Stimulated activated CD8-positive, alpha-beta memory T cell treated with anti-CD3 and anti-CD28 coated beads, Interleukin-4, amount 100 ng/mL, for 24 hours (primary cell): ENCODE measurements around the gene RAB36.

ENCODE experiments used
- DNase-seq: peaks from one replicate; pipeline ENCODE4 v3.0.0-alpha.2; 2020; ENCODE audit warnings: low read depth

RAB36 gene

DNA sequence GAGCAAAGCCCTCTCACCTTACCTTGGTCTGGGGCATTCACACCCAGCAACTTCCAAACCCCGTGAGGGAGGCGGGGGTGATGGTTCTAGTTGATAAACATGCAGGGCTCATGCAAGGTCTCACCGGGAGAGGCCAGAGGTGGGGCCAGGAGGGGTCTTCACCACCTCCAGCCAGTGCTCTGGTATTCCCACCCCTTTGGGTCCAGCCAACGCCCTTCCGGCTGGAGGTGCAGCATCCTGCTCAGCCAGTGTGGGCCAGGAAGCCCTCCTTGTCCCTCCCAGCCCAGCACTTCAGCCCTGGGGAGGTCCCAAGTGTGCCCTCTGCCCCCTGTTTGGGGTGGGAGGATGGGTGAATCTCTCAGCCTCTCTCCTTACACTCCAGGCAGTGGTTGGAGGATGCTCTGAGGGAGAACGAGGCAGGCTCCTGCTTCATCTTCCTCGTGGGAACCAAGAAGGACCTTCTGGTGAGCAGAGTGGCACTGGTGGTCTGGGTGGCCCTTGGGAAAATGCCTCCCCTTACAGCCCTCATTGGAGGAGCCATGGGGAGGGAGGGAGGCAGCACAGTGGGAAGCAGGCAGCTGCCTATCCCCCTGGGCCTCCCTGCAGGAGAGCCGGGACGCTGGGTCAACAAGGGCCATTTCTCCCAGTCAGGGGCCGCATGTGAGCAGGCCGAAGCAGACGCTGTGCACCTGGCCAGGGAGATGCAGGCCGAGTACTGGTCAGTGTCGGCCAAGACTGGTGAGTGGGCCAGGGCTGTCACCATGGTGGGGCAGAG lies 13.4 kb downstream of the RAB36 start:
- DNase-seq: no peak

DNA sequence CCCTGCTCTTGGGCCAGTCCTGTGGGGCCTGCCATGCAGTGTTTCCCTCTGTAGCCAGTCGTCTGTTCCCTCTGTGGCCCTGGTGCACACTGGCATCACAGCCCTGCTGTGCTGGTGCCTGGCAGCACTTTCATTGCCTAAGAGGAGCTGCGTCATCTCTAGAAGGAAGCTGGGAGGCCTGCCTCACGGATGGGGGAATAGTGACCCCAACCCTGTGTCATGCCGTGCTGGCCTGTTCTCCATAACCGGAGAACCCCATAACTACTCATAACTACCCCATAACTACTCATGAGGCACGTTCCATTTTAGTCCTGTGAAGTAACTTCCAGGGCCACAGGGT lies 14.0 kb downstream of the RAB36 start:
- DNase-seq: no peak

DNA sequence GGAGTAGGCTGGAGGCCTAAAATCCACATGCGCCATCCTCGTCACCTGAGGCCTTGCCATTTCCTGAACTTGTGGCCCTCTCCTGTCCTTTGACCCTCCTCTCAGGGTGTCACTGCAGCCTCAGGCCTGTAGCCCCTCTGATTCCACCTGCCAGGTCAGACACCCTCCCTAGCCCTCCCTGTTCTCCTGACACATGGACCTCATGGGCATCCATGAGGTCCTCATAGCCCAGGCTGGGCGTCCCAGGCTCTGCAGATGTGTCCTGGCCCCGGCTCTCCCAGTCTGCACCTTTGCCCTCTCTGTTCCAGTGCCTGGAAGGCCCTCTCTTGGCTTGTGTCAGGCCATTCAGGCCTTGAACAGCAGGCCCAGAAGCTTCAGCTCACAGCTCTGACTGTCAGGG lies 15.8 kb downstream of the RAB36 start:
- no peak for DNase-seq

- no peak for DNase-seq
These were observed 16.3 kb downstream of the RAB36 start for GRCh38 chr22:23161574-23161973.

- no peak for DNase-seq
These were observed 18.4 kb downstream of the RAB36 start for GRCh38 chr22:23163665-23164064.

DNA sequence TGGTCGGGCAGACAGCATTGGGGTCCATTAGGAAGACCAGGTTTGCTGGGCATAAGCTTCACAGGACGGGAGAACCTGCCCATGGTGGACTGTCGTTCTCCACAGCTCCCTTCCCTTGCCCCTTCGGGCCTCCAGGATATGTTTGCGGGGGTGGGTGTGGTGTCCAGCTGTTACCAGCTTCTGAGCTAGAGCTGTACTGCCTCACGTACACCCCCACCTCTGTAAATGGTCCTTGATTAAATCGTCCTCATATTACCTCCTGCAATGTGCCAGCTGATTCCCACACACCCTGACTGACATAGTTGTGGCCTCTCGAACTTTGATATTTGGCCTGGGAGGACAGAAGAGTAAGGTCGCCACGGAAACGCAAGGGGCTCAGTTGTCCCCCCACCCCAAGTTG lies 18.8 kb downstream of the RAB36 start:
- DNase-seq: no peak

GRCh38 chr22:23166042-23166831 lies 21.0 kb downstream of the RAB36 start:
- no peak for DNase-seq

DNA sequence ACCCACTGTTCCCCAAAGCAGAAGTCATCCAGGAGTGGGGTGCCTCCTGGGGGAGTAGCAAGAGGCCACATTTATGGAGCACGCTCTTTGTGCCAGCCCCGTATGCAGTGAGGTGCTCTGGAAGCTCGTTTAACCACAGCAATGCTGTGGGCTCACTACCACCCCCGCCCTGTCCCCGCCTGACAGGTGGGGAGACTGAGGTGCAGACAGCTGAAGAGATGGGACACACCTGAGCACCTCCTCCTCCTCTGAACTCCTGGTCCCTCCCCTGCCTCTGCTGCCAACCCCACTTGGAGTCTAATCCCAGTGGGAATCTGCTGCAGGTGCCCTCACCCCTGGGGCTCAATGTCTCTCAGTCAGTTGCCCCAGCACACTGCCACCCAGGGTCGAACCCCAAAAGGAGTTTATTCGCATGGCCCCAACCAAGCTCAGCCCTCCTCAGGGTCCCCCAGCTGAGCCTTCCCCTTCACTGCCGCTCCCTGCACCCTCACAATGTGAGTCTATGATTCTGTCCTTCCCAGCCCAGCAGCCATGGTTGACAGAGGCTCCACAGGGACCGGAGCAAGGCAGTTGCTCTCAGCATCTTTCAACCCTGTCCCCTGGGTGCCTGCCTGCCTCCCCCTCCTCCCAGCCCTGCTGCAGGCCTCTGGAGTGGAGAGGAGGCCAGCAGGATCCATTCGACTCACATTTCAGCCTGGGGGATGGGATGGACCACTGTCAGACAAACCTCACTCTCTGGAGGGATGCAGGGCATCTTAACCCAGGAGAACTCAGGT lies 21.8 kb downstream of the RAB36 start:
- DNase-seq: no peak

DNA sequence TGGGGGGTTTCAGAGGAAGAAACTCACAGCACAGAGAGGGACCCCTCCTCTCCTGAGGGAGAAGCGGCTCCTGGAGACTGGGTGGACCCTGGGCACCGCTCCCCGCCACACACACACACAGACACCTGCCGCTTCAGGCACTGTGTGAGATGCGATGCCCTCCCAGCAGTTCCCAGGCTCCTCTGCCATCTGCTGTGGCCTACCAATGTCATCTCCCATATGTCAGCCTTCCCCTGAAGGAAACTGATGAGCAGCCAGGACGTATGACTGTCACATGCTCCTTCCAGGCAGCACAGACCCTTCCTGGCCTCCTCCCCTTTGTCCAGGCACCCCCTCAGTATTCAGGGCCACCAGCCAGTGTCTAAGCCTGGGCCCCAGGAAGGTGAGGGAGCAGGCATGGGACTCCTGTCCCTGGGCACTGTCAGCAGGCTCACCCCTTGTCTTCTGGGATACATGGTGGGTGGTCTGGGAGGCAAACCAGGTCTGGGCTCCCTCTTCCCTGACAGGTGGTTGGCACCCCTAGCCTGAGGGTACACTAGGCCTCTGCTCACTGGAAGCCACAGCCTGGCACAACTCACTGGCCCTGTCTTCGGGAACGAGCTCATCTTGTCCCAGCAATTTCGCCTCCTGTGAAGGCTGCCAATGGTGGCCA lies 23.2 kb downstream of the RAB36 start:
- no peak for DNase-seq

DNA sequence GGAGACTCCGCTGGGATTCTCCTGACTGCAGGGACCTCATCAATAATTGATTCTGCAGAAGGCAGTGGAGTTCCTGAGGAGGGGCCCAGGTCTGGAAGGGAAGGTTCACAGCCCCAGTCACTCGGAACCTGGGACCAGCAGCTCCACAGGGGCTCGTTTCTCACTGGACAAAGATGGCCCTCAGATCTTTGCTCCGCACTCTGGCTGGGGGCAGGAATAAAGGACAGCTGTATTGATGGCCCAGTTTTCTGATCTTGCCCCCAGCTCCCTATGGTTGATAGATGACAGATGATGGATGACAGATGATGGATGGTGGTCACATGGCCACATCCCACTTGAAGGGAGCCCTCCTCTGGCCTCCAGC lies 23.7 kb downstream of the RAB36 start:
- no peak for DNase-seq

- no peak for DNase-seq
These were observed 30.8 kb downstream of the RAB36 start for GRCh38 chr22:23175817-23176644.

GRCh38 chr22:23176645-23177027 lies 31.4 kb downstream of the RAB36 start:
- DNase-seq: no peak

GRCh38 chr22:23177197-23177596 lies 31.9 kb downstream of the RAB36 start:
- no peak for DNase-seq

- no peak for DNase-seq
These were observed 33.4 kb downstream of the RAB36 start for GRCh38 chr22:23178512-23179254.

DNA sequence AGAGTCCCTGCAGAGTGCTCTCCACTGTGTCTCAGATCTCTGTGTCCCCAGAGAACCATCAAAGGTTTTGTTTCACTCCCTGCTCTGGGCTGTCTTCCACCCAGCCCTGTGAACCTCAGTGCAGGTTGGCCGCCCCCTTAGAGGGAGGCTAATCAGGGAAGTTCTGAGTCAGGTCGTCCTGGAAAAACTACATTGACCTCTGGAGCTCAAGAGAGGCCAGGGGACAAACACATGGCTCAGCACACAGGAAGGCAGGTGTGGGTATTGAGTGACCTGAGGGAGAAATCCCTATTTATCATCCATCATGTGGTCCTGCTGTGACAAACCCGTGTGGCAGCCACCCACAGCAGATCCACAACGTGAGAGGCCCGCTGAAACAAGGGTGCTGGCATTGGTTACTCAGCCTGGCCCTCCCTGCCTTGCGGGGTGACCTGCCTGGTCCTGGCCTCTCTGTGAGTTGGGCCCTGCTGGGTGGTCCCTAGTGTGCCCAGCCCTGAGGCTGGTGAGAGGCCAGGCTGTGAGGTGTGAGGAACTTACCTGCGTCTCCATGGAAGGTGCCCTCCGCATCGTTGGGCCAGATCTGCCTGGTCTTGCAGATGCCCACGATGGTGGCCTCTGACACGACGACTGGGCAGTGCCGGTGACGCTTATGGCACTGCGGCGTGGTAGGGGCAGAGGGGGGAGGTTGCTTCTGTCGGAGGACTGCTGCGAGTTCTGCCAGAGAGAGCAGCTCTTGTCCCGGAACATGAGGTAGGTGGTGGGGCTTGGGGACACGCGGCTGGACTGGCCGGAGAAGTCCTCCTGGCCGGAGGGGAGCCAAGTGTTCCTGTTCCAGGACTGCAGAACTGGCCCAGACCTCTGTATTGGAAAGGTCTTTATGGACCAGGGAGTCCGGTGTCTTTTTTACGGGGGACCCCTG lies 34.4 kb downstream of the RAB36 start:
- no peak for DNase-seq

GRCh38 chr22:23180301-23180892 lies 35.1 kb downstream of the RAB36 start, which contains the start of gene BCR:
TSS of gene BCR (plus strand) at chr22:23180509. CDS start at chr22:23180961, 452 bp downstream.
- peak; percentile 57 for DNase-seq

DNA sequence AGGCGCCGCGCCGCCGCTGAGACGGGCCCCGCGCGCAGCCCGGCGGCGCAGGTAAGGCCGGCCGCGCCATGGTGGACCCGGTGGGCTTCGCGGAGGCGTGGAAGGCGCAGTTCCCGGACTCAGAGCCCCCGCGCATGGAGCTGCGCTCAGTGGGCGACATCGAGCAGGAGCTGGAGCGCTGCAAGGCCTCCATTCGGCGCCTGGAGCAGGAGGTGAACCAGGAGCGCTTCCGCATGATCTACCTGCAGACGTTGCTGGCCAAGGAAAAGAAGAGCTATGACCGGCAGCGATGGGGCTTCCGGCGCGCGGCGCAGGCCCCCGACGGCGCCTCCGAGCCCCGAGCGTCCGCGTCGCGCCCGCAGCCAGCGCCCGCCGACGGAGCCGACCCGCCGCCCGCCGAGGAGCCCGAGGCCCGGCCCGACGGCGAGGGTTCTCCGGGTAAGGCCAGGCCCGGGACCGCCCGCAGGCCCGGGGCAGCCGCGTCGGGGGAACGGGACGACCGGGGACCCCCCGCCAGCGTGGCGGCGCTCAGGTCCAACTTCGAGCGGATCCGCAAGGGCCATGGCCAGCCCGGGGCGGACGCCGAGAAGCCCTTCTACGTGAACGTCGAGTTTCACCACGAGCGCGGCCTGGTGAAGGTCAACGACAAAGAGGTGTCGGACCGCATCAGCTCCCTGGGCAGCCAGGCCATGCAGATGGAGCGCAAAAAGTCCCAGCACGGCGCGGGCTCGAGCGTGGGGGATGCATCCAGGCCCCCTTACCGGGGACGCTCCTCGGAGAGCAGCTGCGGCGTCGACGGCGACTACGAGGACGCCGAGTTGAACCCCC lies 35.8 kb downstream of the RAB36 start:
- no peak for DNase-seq

GRCh38 chr22:23181721-23182308 lies 36.5 kb downstream of the RAB36 start:
- no peak for DNase-seq
